Testis (tissue), 2 donors: ENCODE measurements around the gene RUNX1.

Experiments used
- CTCF ChIP-seq, 3 experiments: fragments of 450-650 bp in 2 of 3; fragments of 200-600 bp in 1 of 3; sonication (generic) in 1 of 3; IDR thresholded peaks; one replicate each; pipeline ENCODE4 v1.5.1; 2016 to 2019; ENCODE audit warnings: antibody characterized with exemption in 3 of 3, mild to moderate bottlenecking in 2 of 3, moderate library complexity in 1 of 3
- POLR2A ChIP-seq: fragments of 450-650 bp; IDR thresholded peaks from one replicate; pipeline ENCODE4 v1.6.1; 2017; ENCODE audit warnings: antibody characterized with exemption, mild to moderate bottlenecking, moderate library complexity

GRCh38 chr21:34808569-34809204 is 240.4 kb downstream of the RUNX1 start:
- TF ChIP-seq CTCF (IDR thresholded peaks at IDR 0.05), result no peak
- TF ChIP-seq POLR2A, result no peak
